Measurements from ENCODE around the gene NR2C2AP. TPM values are rescaled to one million over a fixed set of nuclear protein-coding genes. Genes with fewer than 3 reads are reported as not detected.
"Not testable (repeated sequence)": the region's sequence is repeated elsewhere in the genome, so short reads cannot be mapped to it uniquely, and the experiment has no call there.

The NR2C2AP gene
- total and polyA plus RNA-seq, 2 donors (not counting 1 experiment from before 2014, with no cell fraction given), result 27.4 to 29.3 TPM

GRCh38 chr19:19173243-19173642 is 30.0 kb downstream of the NR2C2AP start:
- ChIA-PET POLR2A (interaction anchor here (0.6 to 3.6 kb wide), 4 partner anchors 12 to 319 kb away, joined by 3 to 11 read pairs (median 3); no protein-coding TSS in a partner anchor), CTCF (interaction anchor here (0.6 to 13.6 kb wide), 8 partner anchors 12 to 579 kb away, joined by 3 to 285 read pairs (median 24); no protein-coding TSS in a partner anchor)
- H3K9me3 Mint-ChIP-seq (ENCODE audit: insufficient read depth); H3K27ac ChIP-seq (ENCODE audit: low read length in 2 of 2); H3K4me3 ChIP-seq (ENCODE audit: control extremely low read depth in 1 of 5, extremely low read depth in 1 of 5, insufficient read depth in 1 of 5, low read depth in 2 of 5, low read length in 4 of 5); DNase-seq; H3K4me3 Mint-ChIP-seq; H3K27ac Mint-ChIP-seq; H3K27me3 Mint-ChIP-seq; H4K20me1 ChIP-seq (ENCODE audit: control insufficient read depth, insufficient read depth, low read length, poor library complexity, severe bottlenecking); H3K4me2 ChIP-seq (replicated peaks; ENCODE audit: low read depth, low read length, poor library complexity, severe bottlenecking); H3K9ac ChIP-seq (ENCODE audit: low read length); H3K79me2 ChIP-seq (ENCODE audit: control insufficient read depth, insufficient read depth, low read length); H2AFZ ChIP-seq (ENCODE audit: insufficient read depth, low read depth, low read length, poor library complexity, severe bottlenecking); ATAC-seq (ENCODE audit: low read depth); intact Hi-C loops (cut with micrococcal nuclease): not testable (repeated sequence)
- peaks cover 13 to 21% of the 10 kb centered on the region in 2 donors for H3K4me1 ChIP-seq (ENCODE audit: control insufficient read depth in 2 of 2, insufficient read depth in 2 of 2, low read length in 2 of 2)
- WGBS (ENCODE audit: insufficient coverage), result 96% methylated on average over 3 of the region's 5 CpGs
- peaks cover 23% of the 10 kb centered on the region for H3K4me1 Mint-ChIP-seq
- peaks cover 0 to 11% (median 0%) of the 10 kb centered on the region in 3 donors for H3K9me3 ChIP-seq (ENCODE audit: control extremely low read depth in 1 of 3, control insufficient read depth in 2 of 3, insufficient read depth in 1 of 3, low read length in 2 of 3)
- H3K36me3 ChIP-seq (replicated peaks in 1 of 2; ENCODE audit: control extremely low read depth in 1 of 2, control insufficient read depth in 1 of 2, extremely low read depth in 1 of 2, insufficient read depth in 2 of 2, low read length in 1 of 2), result peaks cover 0 to 10% of the 10 kb centered on the region in 2 experiments
- H3K27me3 ChIP-seq (replicated peaks in 1 of 4; ENCODE audit: control extremely low read depth in 1 of 4, control insufficient read depth in 3 of 4, insufficient read depth in 4 of 4, low read length in 3 of 4), result peaks cover 0 to 18% (median 2%) of the 10 kb centered on the region in 4 experiments

- Histone ChIP-seq H3K79me2 (ENCODE audit: control insufficient read depth, insufficient read depth, low read length) (no peaks in the 10 kb centered on the region), H3K9ac (ENCODE audit: low read length) (no peak overlapping the region), H3K36me3 (replicated peaks in 1 of 2; ENCODE audit: control extremely low read depth in 1 of 2, control insufficient read depth in 1 of 2, extremely low read depth in 1 of 2, insufficient read depth in 2 of 2, low read length in 1 of 2) (peaks cover 0 to 7% of the 10 kb centered on the region in 2 experiments), H3K27ac (ENCODE audit: low read length in 2 of 2) (no peak overlapping the region), H4K20me1 (ENCODE audit: control insufficient read depth, insufficient read depth, low read length, poor library complexity, severe bottlenecking) (no peaks in the 10 kb centered on the region), H2AFZ (ENCODE audit: insufficient read depth, low read depth, low read length, poor library complexity, severe bottlenecking) (no peak overlapping the region), H3K4me2 (replicated peaks; ENCODE audit: low read depth, low read length, poor library complexity, severe bottlenecking) (no peak overlapping the region), H3K27me3 (replicated peaks in 1 of 4; ENCODE audit: control extremely low read depth in 1 of 4, control insufficient read depth in 3 of 4, insufficient read depth in 4 of 4, low read length in 3 of 4) (peaks cover 0 to 18% (median 2%) of the 10 kb centered on the region in 4 experiments), H3K4me3 (ENCODE audit: control extremely low read depth in 1 of 5, extremely low read depth in 1 of 5, insufficient read depth in 1 of 5, low read depth in 2 of 5, low read length in 4 of 5) (no peak overlapping the region), H3K4me1 (ENCODE audit: control insufficient read depth in 2 of 2, insufficient read depth in 2 of 2, low read length in 2 of 2) (peaks cover 13 to 21% of the 10 kb centered on the region in 2 donors), H3K9me3 (ENCODE audit: control extremely low read depth in 1 of 3, control insufficient read depth in 2 of 3, insufficient read depth in 1 of 3, low read length in 2 of 3) (peaks cover 0 to 11% (median 0%) of the 10 kb centered on the region in 3 donors)
- Mint-ChIP-seq H3K4me3 (no peak overlapping the region), H3K27ac (no peak overlapping the region), H3K9me3 (ENCODE audit: insufficient read depth) (no peaks in the 10 kb centered on the region), H3K4me1 (peaks cover 30% of the 10 kb centered on the region), H3K27me3 (peaks cover 8% of the 10 kb centered on the region)
- no peak for DNase-seq
- TF ChIP-seq EZH2 (IDR thresholded peaks at IDR 0.05; ENCODE audit: borderline replicate concordance, insufficient read depth, low read depth, low read length, poor library complexity, severe bottlenecking) (no peak), CTCF (IDR thresholded peaks at IDR 0.05) (no peak)
- POLR2A ChIA-PET, result interaction anchor here (0.6 kb wide), 1 partner anchor 28 kb away, joined by 4 read pairs; no protein-coding TSS in a partner anchor
- WGBS (ENCODE audit: insufficient coverage), result 77% methylated on average over 8 of the region's 8 CpGs
- CTCF ChIA-PET, result interaction anchor here (4.5 to 13.6 kb wide), 2 partner anchors 16 to 27 kb away, joined by 63 to 285 read pairs; no protein-coding TSS in a partner anchor
- ATAC-seq (ENCODE audit: low read depth), result no peak
- intact Hi-C loops (cut with micrococcal nuclease), result no loop called here
Measured at GRCh38 chr19:19171821-19172532, 31.2 kb downstream of the NR2C2AP start.
